ENCODE data around the gene CLIP3.
"Not testable (repeated sequence)": the region's sequence is repeated elsewhere in the genome, so short reads cannot be mapped to it uniquely, and the experiment has no call there.

The CLIP3 gene

GRCh38 chr19:36049080-36049698, 16.5 kb upstream of the CLIP3 start:
- DNase-seq (ENCODE audit: low spot score) = no peak

GRCh38 chr19:36047835-36048234, 15.2 kb upstream of the CLIP3 start:
- no peak for DNase-seq (ENCODE audit: low spot score)

- DNase-seq (ENCODE audit: low spot score) = no peak
These were observed 13.9 kb upstream of the CLIP3 start for GRCh38 chr19:36046443-36047050.

GRCh38 chr19:36043952-36044351, 11.3 kb upstream of the CLIP3 start:
- no peak for DNase-seq (ENCODE audit: low spot score)

GRCh38 chr19:36041831-36042230, 9.2 kb upstream of the CLIP3 start:
- DNase-seq (ENCODE audit: low spot score) = no peak

GRCh38 chr19:36041092-36041491, 8.4 kb upstream of the CLIP3 start:
- DNase-seq (ENCODE audit: low spot score) = not testable (repeated sequence)

- no peak for DNase-seq (ENCODE audit: low spot score)
These were observed 7.8 kb upstream of the CLIP3 start for GRCh38 chr19:36040495-36040894.

- DNase-seq (ENCODE audit: low spot score) = no peak
These were observed 1.4 kb downstream of the CLIP3 start for GRCh38 chr19:36031308-36031707.

- DNase-seq (ENCODE audit: low spot score) = no peak
These were observed 2.2 kb downstream of the CLIP3 start for GRCh38 chr19:36030264-36031148.

- DNase-seq (ENCODE audit: low spot score) = no peak
These were observed 4.2 kb downstream of the CLIP3 start for GRCh38 chr19:36028313-36029041.

GRCh38 chr19:36027696-36028095, 5.0 kb downstream of the CLIP3 start:
- DNase-seq (ENCODE audit: low spot score) = no peak

GRCh38 chr19:36026091-36026876, 6.4 kb downstream of the CLIP3 start:
- no peak for DNase-seq (ENCODE audit: low spot score)

- DNase-seq (ENCODE audit: low spot score) = no peak
These were observed 7.1 kb downstream of the CLIP3 start for GRCh38 chr19:36025541-36025940.

GRCh38 chr19:36023432-36023831, 9.2 kb downstream of the CLIP3 start:
- no peak for DNase-seq (ENCODE audit: low spot score)

GRCh38 chr19:36019061-36019670, 13.5 kb downstream of the CLIP3 start:
- DNase-seq (ENCODE audit: low spot score) = no peak

GRCh38 chr19:36014012-36014924, 18.4 kb downstream of the CLIP3 start, which contains the start of gene ALKBH6:
Gene ALKBH6 (minus strand): TSS chr19:36014213. CDS start chr19:36013397, 816 bp downstream.
- DNase-seq (ENCODE audit: low spot score) = peak; percentile 100

GRCh38 chr19:36013280-36014011, 19.2 kb downstream of the CLIP3 start:
- DNase-seq (ENCODE audit: low spot score) = no peak

GRCh38 chr19:36010402-36010801, 22.3 kb downstream of the CLIP3 start:
- no peak for DNase-seq (ENCODE audit: low spot score)

Measured in iPS-NIHi11 (cell line).